ENCODE measurements around the gene PDYN. TPM values are rescaled to one million over a fixed set of nuclear protein-coding genes. Genes with fewer than 3 reads are reported as not detected.

The PDYN gene
- total RNA-seq, 1 donor from 2014 or later, result not detected

DNA sequence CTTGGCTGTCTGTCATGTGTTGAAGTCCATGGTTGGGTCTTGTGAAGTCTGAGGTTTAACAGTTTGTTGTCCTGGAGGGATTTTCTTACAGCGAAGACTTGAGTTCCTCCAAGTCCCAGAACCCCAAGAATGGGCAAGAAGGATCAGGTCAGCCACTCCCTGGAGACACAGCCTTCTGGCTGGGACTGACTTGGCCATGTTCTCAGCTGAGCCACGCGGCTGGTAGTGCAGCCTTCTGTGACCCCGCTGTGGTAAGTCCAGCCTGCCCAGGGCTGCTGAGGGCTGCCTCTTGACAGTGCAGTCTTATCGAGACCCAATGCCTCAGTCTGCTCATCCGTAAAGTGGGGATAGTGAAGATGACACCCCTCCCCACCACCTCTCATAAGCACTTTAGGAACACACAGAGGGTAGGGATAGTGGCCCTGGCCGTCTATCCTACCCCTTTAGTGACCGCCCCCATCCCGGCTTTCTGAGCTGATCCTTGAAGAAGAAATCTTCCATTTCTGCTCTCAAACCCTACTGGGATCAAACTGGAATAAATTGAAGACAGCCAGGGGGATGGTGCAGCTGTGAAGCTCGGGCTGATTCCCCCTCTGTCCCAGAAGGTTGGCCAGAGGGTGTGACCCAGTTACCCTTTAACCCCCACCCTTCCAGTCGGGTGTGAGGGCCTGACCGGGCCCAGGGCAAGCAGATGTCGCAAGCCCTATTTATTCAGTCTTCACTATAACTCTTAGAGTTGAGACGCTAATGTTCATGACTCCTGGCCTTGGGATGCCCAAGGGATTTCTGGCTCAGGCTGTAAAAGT lies 55.2 kb downstream of the PDYN start:
- DNase-seq (ENCODE audit: low read depth), result no peak
- no peak overlapping the region for H3K4me3 ChIP-seq (ENCODE audit: low read depth, low read length)
- peaks cover 2% of the 10 kb centered on the region for H3K36me3 ChIP-seq (ENCODE audit: control insufficient read depth, insufficient read depth, low read length)
- H3K27me3 ChIP-seq (ENCODE audit: control insufficient read depth, insufficient read depth, low read length), result peaks cover 3% of the 10 kb centered on the region
- TF ChIP-seq, protein P1, sequence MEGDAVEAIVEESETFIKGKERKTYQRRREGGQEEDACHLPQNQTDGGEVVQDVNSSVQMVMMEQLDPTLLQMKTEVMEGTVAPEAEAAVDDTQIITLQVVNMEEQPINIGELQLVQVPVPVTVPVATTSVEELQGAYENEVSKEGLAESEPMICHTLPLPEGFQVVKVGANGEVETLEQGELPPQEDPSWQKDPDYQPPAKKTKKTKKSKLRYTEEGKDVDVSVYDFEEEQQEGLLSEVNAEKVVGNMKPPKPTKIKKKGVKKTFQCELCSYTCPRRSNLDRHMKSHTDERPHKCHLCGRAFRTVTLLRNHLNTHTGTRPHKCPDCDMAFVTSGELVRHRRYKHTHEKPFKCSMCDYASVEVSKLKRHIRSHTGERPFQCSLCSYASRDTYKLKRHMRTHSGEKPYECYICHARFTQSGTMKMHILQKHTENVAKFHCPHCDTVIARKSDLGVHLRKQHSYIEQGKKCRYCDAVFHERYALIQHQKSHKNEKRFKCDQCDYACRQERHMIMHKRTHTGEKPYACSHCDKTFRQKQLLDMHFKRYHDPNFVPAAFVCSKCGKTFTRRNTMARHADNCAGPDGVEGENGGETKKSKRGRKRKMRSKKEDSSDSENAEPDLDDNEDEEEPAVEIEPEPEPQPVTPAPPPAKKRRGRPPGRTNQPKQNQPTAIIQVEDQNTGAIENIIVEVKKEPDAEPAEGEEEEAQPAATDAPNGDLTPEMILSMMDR (IDR thresholded peaks at IDR 0.05; ENCODE audit: insufficient read depth, low read length, poor library complexity, severe bottlenecking), result no peak

DNA sequence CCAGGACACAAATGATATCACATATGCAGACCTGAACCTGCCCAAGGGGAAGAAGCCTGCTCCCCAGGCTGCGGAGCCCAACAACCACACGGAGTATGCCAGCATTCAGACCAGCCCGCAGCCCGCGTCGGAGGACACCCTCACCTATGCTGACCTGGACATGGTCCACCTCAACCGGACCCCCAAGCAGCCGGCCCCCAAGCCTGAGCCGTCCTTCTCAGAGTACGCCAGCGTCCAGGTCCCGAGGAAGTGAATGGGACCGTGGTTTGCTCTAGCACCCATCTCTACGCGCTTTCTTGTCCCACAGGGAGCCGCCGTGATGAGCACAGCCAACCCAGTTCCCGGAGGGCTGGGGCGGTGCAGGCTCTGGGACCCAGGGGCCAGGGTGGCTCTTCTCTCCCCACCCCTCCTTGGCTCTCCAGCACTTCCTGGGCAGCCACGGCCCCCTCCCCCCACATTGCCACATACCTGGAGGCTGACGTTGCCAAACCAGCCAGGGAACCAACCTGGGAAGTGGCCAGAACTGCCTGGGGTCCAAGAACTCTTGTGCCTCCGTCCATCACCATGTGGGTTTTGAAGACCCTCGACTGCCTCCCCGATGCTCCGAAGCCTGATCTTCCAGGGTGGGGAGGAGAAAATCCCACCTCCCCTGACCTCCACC lies 56.4 kb downstream of the PDYN start:
- DNase-seq (ENCODE audit: low read depth), result no peak
- Histone ChIP-seq H3K27me3 (ENCODE audit: control insufficient read depth, insufficient read depth, low read length) (no peaks in the 10 kb centered on the region), H3K36me3 (ENCODE audit: control insufficient read depth, insufficient read depth, low read length) (peaks cover 2% of the 10 kb centered on the region), H3K4me3 (ENCODE audit: low read depth, low read length) (no peak overlapping the region)
- TF ChIP-seq, protein P1 (IDR thresholded peaks at IDR 0.05; ENCODE audit: insufficient read depth, low read length, poor library complexity, severe bottlenecking), result no peak

DNA sequence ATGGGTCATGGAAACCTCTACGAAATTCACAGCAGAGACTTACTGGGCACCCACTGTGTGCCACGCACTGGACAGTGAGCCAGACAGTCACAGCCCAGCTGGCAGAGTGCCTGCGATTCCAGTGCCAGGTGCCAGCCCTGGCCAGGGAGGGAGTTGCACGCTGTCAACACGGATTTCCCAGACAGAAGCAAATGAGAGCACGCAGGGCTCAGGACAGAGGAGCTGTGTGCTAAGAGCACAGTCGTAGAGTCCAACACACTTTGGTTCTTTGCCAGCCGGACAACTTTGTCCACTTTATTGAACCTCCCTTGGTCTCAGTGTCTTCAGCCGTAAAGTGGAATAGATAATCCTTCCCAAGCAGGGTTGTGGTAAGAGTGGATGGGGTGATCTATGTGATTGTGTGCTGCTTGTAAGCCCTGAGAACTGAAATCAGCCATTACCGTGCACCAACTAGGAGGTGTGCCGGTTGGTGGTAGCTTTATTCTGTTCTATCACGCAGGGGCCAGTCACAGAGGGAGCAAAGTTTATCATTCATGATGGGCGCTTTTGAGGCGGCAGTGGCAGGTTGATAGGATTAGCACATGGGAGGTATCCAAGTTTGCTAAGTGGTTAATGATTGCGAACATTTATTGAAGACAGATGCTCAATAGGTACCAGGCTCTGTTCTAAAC lies 58.0 kb downstream of the PDYN start:
- H3K4me3 ChIP-seq (ENCODE audit: low read depth, low read length), result no peak overlapping the region
- H3K36me3 ChIP-seq (ENCODE audit: control insufficient read depth, insufficient read depth, low read length), result peaks cover 2% of the 10 kb centered on the region
- DNase-seq (ENCODE audit: low read depth), result no peak
- TF ChIP-seq, protein P1 (IDR thresholded peaks at IDR 0.05; ENCODE audit: insufficient read depth, low read length, poor library complexity, severe bottlenecking), result no peak
- H3K27me3 ChIP-seq (ENCODE audit: control insufficient read depth, insufficient read depth, low read length), result no peaks in the 10 kb centered on the region

DNA sequence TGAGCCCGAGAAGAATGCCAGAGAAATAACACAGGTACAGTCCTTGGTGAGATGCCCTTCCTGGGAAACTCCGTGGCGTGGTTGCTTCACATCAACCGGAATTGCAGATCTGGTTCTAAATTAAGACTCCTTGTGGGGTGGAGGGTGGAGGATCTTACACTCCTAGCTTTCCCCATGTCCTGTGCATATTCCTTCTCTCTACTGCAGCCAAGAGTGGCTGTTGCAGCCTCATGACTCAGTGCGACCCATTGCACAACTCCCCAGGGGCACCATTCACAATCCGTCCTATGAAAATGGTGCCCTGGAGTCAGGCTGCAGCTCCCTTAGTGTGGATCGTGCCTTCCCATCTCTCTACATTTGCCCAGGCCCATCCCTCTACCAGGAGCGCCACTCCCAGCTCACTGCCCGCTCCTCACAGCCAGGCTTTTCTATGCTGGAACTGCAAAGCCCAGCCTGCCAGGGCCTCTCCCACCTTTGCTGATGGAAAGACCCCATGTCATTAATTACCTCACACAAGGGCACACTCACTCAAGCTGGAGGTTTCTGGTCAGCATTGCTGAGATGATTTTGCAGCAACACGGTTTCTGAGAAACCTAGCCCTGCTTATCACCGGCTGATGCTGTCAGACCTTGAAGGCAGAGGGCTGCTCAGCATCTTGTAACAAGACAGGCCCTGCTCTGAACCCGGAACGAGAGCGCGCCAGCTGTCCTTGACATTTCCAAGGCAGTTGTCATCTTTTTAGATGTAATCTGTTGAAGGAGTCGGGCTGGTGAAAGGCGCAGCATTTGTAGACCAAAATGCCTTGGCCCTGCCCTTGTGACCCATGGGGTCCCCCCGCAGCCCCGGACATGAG lies 58.9 kb downstream of the PDYN start:
- Histone ChIP-seq H3K4me3 (ENCODE audit: low read depth, low read length) (no peak overlapping the region), H3K36me3 (ENCODE audit: control insufficient read depth, insufficient read depth, low read length) (peaks cover 2% of the 10 kb centered on the region), H3K27me3 (ENCODE audit: control insufficient read depth, insufficient read depth, low read length) (no peaks in the 10 kb centered on the region)
- TF ChIP-seq, protein P1 (IDR thresholded peaks at IDR 0.05; ENCODE audit: insufficient read depth, low read length, poor library complexity, severe bottlenecking), result no peak
- DNase-seq (ENCODE audit: low read depth), result no peak

DNA sequence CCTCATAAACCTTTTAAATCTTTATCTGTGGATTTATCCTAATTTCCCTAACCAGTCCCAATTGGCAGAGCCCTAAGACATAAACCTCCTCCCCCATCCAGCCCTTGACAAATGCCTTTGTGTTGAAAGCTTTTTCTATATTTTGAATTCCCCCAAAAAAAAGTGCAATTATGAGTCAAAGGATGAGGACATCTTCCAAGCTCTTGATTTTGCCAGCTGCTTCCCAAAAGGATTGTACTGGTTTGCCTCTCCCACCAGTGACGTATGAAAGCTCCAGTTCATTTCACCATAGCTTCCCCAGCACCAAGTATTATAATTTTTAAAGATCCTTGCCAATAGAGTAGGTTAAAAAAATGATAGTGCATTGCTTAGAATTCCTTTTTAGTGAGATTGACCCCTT lies 59.7 kb downstream of the PDYN start:
- TF ChIP-seq, protein P1 (IDR thresholded peaks at IDR 0.05; ENCODE audit: insufficient read depth, low read length, poor library complexity, severe bottlenecking), result no peak
- Histone ChIP-seq H3K27me3 (ENCODE audit: control insufficient read depth, insufficient read depth, low read length) (no peaks in the 10 kb centered on the region), H3K4me3 (ENCODE audit: low read depth, low read length) (no peak overlapping the region), H3K36me3 (ENCODE audit: control insufficient read depth, insufficient read depth, low read length) (peaks cover 4% of the 10 kb centered on the region)
- no peak for DNase-seq (ENCODE audit: low read depth)

Data from kidney epithelial cell (primary cell).